ENCODE results near the gene NFIA. TPM values are rescaled to one million over a fixed set of nuclear protein-coding genes. Genes with fewer than 3 reads are reported as not detected.

Gene NFIA
- total RNA-seq, 1 experiment from 2014 or later, result 0.35 TPM

DNA sequence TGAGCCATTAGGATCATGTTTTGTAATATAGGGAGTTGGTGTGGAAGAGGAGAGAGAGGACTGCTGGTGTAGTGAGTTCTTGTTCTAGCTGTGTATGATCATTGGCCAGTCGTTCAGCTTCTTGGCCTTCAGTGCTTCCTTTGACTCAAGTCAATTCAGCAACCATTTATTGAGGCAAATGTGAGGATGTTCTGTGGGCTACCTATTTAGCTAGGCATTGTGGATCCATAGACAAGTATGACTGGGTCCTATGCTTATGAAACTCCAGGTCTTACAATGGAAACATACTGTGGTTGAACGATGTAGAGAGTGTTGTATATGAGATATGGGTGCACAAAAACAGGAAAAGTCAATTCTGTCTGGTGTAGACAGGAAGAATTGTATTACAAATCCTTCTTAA, 41.7 kb downstream of the NFIA start:
- no CpG with 5 or more reads among the region's 2 CpGs for WGBS (ENCODE audit: extremely low coverage, insufficient read length, low lambda C conversion rate)
- DNase-seq, result no peak
- Histone ChIP-seq H3K79me2 (ENCODE audit: insufficient read depth, low read length) (no peaks in the 10 kb centered on the region), H2BK20ac (ENCODE audit: low read depth, low read length, poor library complexity, severe bottlenecking) (no peak overlapping the region), H3K27ac (ENCODE audit: insufficient read length, low read depth, low read length) (no peak overlapping the region), H3K79me1 (ENCODE audit: insufficient read depth, low read depth, low read length, poor library complexity, severe bottlenecking) (no peaks in the 10 kb centered on the region), H2BK12ac (ENCODE audit: insufficient read length, low read depth, low read length) (no peak overlapping the region), H3K23me2 (ENCODE audit: insufficient read length, low read depth, low read length, poor library complexity, severe bottlenecking) (no peaks in the 10 kb centered on the region), H3K4ac (ENCODE audit: low read depth, low read length) (no peak overlapping the region), H4K91ac (ENCODE audit: insufficient read length, low read depth, low read length) (no peak overlapping the region), H3K18ac (ENCODE audit: insufficient read length, low read depth, low read length) (no peak overlapping the region), H2AK5ac (ENCODE audit: insufficient read length, low read length) (no peak overlapping the region), H4K8ac (replicated peaks; ENCODE audit: insufficient read length, low read depth, low read length) (no peak overlapping the region), H2AFZ (ENCODE audit: low read length) (no peak overlapping the region), H3K9me3 (ENCODE audit: control insufficient read depth, low read depth, low read length) (no peaks in the 10 kb centered on the region), H3K56ac (ENCODE audit: insufficient read length, low read depth, low read length) (no peak overlapping the region), H4K5ac (ENCODE audit: insufficient read length, low read depth, low read length) (no peak overlapping the region), H2BK5ac (ENCODE audit: insufficient read length, low read length) (no peak overlapping the region), H3T11ph (ENCODE audit: low read length) (no peak overlapping the region), H3K23ac (ENCODE audit: insufficient read length, low read depth, low read length) (no peak overlapping the region), H3K4me1 (ENCODE audit: insufficient read depth, low read length) (no peaks in the 10 kb centered on the region), H3K9ac (ENCODE audit: extremely low read depth, insufficient read length, low read length) (no peak overlapping the region), H3K4me2 (ENCODE audit: insufficient read depth, insufficient read length, low read length) (no peak overlapping the region), H3K14ac (ENCODE audit: insufficient read depth, low read length) (no peak overlapping the region), H2BK15ac (ENCODE audit: low read depth, low read length) (no peak overlapping the region), H4K20me1 (ENCODE audit: control insufficient read depth, insufficient read depth, insufficient read length) (no peaks in the 10 kb centered on the region), H2BK120ac (ENCODE audit: low read depth, low read length, poor library complexity, severe bottlenecking) (no peak overlapping the region), H3K27me3 (ENCODE audit: insufficient read depth, low read length) (no peaks in the 10 kb centered on the region)
- no peaks in the 10 kb centered on the region for H3K27me3 Mint-ChIP-seq (ENCODE audit: low read depth)
- H3K4me1 Mint-ChIP-seq, result peaks cover 9 to 16% of the 10 kb centered on the region in 2 experiments; a peak in 3 of 4 replicates
- H3K36me3 Mint-ChIP-seq (ENCODE audit: insufficient read depth in 1 of 3, low read depth in 3 of 3), result no peaks in the 10 kb centered on the region
- H3K9me3 Mint-ChIP-seq, result no peaks in the 10 kb centered on the region
- TF ChIP-seq, protein P1, sequence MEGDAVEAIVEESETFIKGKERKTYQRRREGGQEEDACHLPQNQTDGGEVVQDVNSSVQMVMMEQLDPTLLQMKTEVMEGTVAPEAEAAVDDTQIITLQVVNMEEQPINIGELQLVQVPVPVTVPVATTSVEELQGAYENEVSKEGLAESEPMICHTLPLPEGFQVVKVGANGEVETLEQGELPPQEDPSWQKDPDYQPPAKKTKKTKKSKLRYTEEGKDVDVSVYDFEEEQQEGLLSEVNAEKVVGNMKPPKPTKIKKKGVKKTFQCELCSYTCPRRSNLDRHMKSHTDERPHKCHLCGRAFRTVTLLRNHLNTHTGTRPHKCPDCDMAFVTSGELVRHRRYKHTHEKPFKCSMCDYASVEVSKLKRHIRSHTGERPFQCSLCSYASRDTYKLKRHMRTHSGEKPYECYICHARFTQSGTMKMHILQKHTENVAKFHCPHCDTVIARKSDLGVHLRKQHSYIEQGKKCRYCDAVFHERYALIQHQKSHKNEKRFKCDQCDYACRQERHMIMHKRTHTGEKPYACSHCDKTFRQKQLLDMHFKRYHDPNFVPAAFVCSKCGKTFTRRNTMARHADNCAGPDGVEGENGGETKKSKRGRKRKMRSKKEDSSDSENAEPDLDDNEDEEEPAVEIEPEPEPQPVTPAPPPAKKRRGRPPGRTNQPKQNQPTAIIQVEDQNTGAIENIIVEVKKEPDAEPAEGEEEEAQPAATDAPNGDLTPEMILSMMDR (conservative IDR thresholded peaks at IDR 0.05), result no peak
- no peak overlapping the region for H3K27ac Mint-ChIP-seq
- H3K4me3 Mint-ChIP-seq, result no peak overlapping the region

Data from H9 (cell line).